GM13977 (cell line): ENCODE measurements around the gene POU2F3.

ENCODE experiments used
- DNase-seq: peaks from one replicate; pipeline ENCODE4 v3.0.0; 2012; ENCODE audit warnings: low spot score
- CTCF ChIP-seq: IDR thresholded peaks from 2 replicates; pipeline ENCODE4 v1.5.1; 2012; ENCODE audit warnings: mild to moderate bottlenecking, control low read depth; ENCODE audit not compliant: insufficient read depth; ENCODE audit errors: extremely low read depth, missing control alignments
- in situ Hi-C: fragments of 300-500 bp; cut with MboI; formaldehyde crosslinking; loops from one replicate; pipeline ENCODE4 v1.12.0; 2022; ENCODE audit warnings: low sequenced_read_pairs, low pct_unique_long_range_greater_than_20kb, mixed read lengths, inconsistent platforms; ENCODE audit not compliant: unreplicated experiment

Gene POU2F3

GRCh38 chr11:120239713-120240640, at the start of gene POU2F3:
Gene POU2F3 (plus strand): TSS chr11:120240140. CDS start chr11:120240344, 204 bp downstream.
- peak; percentile 58 for DNase-seq
- peak; percentile 43 for TF ChIP-seq CTCF
- in situ Hi-C loops, result no loop called here

GRCh38 chr11:120191058-120191457, 48.9 kb upstream of the POU2F3 start:
- TF ChIP-seq CTCF, result no peak
- no peak for DNase-seq

GRCh38 chr11:120192831-120193625, 46.9 kb upstream of the POU2F3 start:
- DNase-seq, result no peak
- in situ Hi-C loops, result no loop called here
- TF ChIP-seq CTCF, result no peak

More at GRCh38 chr11:120191058-120191457, 48.9 kb upstream of the POU2F3 start:
- in situ Hi-C loops, result no loop called here

- no peak for TF ChIP-seq CTCF
- in situ Hi-C loops, result no loop called here
- DNase-seq, result no peak
Measured at GRCh38 chr11:120194166-120194565, 45.8 kb upstream of the POU2F3 start.

- no peak for DNase-seq
- in situ Hi-C loops, result no loop called here
- no peak for TF ChIP-seq CTCF
Measured at GRCh38 chr11:120195601-120196320, 44.2 kb upstream of the POU2F3 start.

GRCh38 chr11:120196826-120197225, 43.1 kb upstream of the POU2F3 start:
- DNase-seq, result no peak
- in situ Hi-C loops, result no loop called here
- TF ChIP-seq CTCF, result no peak
